HEK293 (cell line): ENCODE data around the gene FRMD6.

ENCODE experiments used
- CTCF ChIA-PET: fragments of 350-600 bp; formaldehyde crosslinking; extraction: SDS; loops from one replicate; lab custom pipeline; 2021; ENCODE audit warnings: antibody characterized with exemption; lab: Yijun Ruan, JAX
- POLR2A ChIA-PET: fragments of 300-600 bp; formaldehyde crosslinking; extraction: SDS; loops from one replicate; lab custom pipeline; 2020; ENCODE audit warnings: antibody characterized with exemption, inconsistent platforms; lab: Yijun Ruan, JAX
- H3K27ac ChIP-seq: fragments of 200-500 bp; sonication (Bioruptor generic); 2 replicates; pipeline ENCODE4 v1.5.1; 2014; ENCODE audit warnings: low read depth, low read length, control low read depth, inconsistent platforms; ENCODE audit errors: extremely low read depth
- H3K36me3 ChIP-seq, 2 experiments: fragments of 200-500 bp in 1 of 2; sonication (Bioruptor generic) in 1 of 2; 1 replicate in 1 of 2; 2 replicates in 1 of 2; pipeline ENCODE4 v1.5.1; 2014 to 2017; ENCODE audit warnings: inconsistent platforms in 2 of 2, low read length in 2 of 2; ENCODE audit not compliant: control insufficient read depth in 2 of 2, insufficient read depth in 1 of 2
- H3K4me1 ChIP-seq: fragments of 200-500 bp; sonication (Bioruptor generic); 2 replicates; pipeline ENCODE4 v1.5.1; 2014; ENCODE audit warnings: mild to moderate bottlenecking, low read length, inconsistent platforms; ENCODE audit not compliant: control insufficient read depth, insufficient read depth
- H3K4me3 ChIP-seq: 2 replicates; pipeline ENCODE4 v1.5.1; 2011; ENCODE audit warnings: low read depth, mild to moderate bottlenecking, control low read depth, low read length, moderate library complexity
- H3K9me3 ChIP-seq: fragments of 200-500 bp; sonication (Bioruptor generic); 2 replicates; pipeline ENCODE4 v1.5.1; 2014; ENCODE audit warnings: low read depth, low read length, inconsistent platforms; ENCODE audit not compliant: control insufficient read depth, insufficient read depth
- TCF7L2 ChIP-seq: IDR thresholded peaks from 2 replicates; pipeline ENCODE4 v1.6.1; 2011; ENCODE audit warnings: low read depth, mild to moderate bottlenecking, inconsistent platforms, low read length, moderate library complexity, borderline replicate concordance
- ZFP41 ChIP-seq: fragments of 450-650 bp; formaldehyde crosslinking; IDR thresholded peaks from 2 replicates; pipeline ENCODE4 v1.5.1; 2016; ENCODE audit warnings: missing biosample characterization, missing genetic modification characterization, borderline replicate concordance
- ZNF248 ChIP-seq: fragments of 450-650 bp; formaldehyde crosslinking; IDR thresholded peaks from 2 replicates; pipeline ENCODE4 v1.5.1; 2017; ENCODE audit warnings: missing biosample characterization, missing genetic modification characterization
- ZNF549 ChIP-seq: fragments of 450-650 bp; IDR thresholded peaks from 2 replicates; pipeline ENCODE4 v1.5.1; 2018; ENCODE audit warnings: missing biosample characterization, missing genetic modification characterization, mild to moderate bottlenecking, inconsistent platforms, moderate library complexity
- ZNF558 ChIP-seq: fragments of 450-650 bp; formaldehyde crosslinking; IDR thresholded peaks from 2 replicates; pipeline ENCODE4 v1.5.1; 2016; ENCODE audit warnings: missing biosample characterization, missing genetic modification characterization
- ZNF571 ChIP-seq: fragments of 450-650 bp; formaldehyde crosslinking; IDR thresholded peaks from 2 replicates; pipeline ENCODE4 v1.5.0; 2017; ENCODE audit warnings: missing biosample characterization, missing genetic modification characterization
- ZNF621 ChIP-seq: fragments of 450-650 bp; formaldehyde crosslinking; IDR thresholded peaks from 2 replicates; pipeline ENCODE4 v1.5.1; 2017; ENCODE audit warnings: missing biosample characterization, missing genetic modification characterization
- ZNF670 ChIP-seq: fragments of 450-650 bp; formaldehyde crosslinking; IDR thresholded peaks from 2 replicates; pipeline ENCODE4 v1.5.1; 2016; ENCODE audit warnings: missing biosample characterization, missing genetic modification characterization, low read depth
- ZNF76 ChIP-seq: fragments of 450-650 bp; formaldehyde crosslinking; IDR thresholded peaks from 2 replicates; pipeline ENCODE4; 2016; ENCODE audit warnings: low read depth, missing biosample characterization, missing genetic modification characterization, borderline replicate concordance
- TF ChIP-seq, protein P1 (sequence below): fragments of 450-650 bp; formaldehyde crosslinking; IDR thresholded peaks from 2 replicates; pipeline ENCODE4 v1.5.1; 2016; ENCODE audit warnings: missing biosample characterization, missing genetic modification characterization
- TF ChIP-seq, protein P2 (sequence below): fragments of 450-650 bp; formaldehyde crosslinking; IDR thresholded peaks from 2 replicates; pipeline ENCODE4 v1.5.1; 2017; ENCODE audit warnings: missing biosample characterization, missing genetic modification characterization
- TF ChIP-seq, protein P3 (sequence below): fragments of 450-650 bp; formaldehyde crosslinking; IDR thresholded peaks from 2 replicates; pipeline ENCODE4 v1.5.0; 2017; ENCODE audit warnings: missing biosample characterization, missing genetic modification characterization, borderline replicate concordance

FRMD6 gene

DNA sequence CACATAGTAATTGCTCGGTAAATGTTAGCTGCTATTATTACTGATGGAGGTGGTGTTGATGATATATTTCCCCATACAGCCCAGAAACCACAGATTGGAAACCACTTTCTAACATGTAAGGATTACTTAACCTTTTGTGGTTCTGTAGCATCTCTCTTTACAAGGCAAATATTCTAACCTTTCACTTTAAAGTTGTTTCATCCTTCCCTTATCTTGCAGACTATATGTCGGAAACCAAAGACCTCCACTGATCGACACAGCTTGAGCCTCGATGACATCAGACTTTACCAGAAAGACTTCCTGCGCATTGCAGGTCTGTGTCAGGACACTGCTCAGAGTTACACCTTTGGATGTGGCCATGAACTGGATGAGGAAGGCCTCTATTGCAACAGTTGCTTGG, 75.8 kb downstream of the FRMD6 start:
- no peaks in the 10 kb centered on the region for H3K4me1 ChIP-seq
- H3K4me3 ChIP-seq: no peak overlapping the region
- TF ChIP-seq, protein P1, sequence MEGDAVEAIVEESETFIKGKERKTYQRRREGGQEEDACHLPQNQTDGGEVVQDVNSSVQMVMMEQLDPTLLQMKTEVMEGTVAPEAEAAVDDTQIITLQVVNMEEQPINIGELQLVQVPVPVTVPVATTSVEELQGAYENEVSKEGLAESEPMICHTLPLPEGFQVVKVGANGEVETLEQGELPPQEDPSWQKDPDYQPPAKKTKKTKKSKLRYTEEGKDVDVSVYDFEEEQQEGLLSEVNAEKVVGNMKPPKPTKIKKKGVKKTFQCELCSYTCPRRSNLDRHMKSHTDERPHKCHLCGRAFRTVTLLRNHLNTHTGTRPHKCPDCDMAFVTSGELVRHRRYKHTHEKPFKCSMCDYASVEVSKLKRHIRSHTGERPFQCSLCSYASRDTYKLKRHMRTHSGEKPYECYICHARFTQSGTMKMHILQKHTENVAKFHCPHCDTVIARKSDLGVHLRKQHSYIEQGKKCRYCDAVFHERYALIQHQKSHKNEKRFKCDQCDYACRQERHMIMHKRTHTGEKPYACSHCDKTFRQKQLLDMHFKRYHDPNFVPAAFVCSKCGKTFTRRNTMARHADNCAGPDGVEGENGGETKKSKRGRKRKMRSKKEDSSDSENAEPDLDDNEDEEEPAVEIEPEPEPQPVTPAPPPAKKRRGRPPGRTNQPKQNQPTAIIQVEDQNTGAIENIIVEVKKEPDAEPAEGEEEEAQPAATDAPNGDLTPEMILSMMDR (tag by site-specific recombination): no peak
- no peak for TF ChIP-seq ZNF670 (tag by site-specific recombination)
- no peak for TF ChIP-seq ZNF621 (tag by site-specific recombination)
- no peak overlapping the region for H3K27ac ChIP-seq
- peaks cover 29 to 50% of the 10 kb centered on the region in 2 experiments for H3K36me3 ChIP-seq
- ChIA-PET CTCF (no interaction called here), POLR2A (no interaction called here)
- no peaks in the 10 kb centered on the region for H3K9me3 ChIP-seq

DNA sequence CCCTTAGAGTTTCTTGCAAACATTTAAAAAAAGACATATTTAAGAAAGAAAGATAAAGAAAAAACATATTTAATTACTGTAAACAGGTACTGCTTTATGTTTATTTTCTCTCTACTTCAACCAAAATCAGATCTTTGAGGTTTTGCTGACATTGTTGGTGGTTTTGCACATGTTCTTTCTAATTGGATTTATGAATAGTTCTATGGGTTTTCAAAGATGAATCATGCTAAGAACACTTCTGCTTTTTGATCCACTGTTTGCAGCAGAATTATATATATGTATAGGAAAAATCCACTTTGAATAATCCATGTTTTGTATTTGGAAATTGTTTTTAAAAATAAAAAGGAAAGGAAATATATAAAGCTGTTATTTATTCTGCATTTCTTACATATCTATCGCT, 78.4 kb downstream of the FRMD6 start:
- POLR2A ChIA-PET: no interaction called here

DNA sequence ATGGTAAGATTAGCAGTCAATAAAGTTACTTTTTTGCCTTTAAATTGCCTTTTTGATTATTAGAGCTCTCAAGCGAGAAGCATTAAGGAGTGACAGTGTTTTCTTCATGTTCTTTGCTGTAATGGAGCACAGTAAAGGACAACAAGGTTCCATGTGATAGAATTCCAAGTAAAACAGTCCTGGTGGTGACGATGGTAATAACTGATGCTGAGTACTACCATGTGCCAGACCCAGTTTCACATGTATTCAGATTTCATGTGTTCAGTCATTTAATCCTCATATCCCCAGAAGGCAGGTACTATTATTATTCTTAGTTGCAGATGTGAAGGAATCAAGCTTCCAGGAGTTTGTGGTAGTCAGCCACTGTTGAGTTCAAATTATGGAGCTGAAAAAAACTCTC, 79.0 kb downstream of the FRMD6 start:
- no peak overlapping the region for H3K4me3 ChIP-seq
- H3K27ac ChIP-seq: no peak overlapping the region
- H3K4me1 ChIP-seq: no peaks in the 10 kb centered on the region
- H3K9me3 ChIP-seq: no peaks in the 10 kb centered on the region
- ChIA-PET POLR2A (no interaction called here), CTCF (no interaction called here)
- TF ChIP-seq ZNF558: no peak
- TF ChIP-seq, protein P2, sequence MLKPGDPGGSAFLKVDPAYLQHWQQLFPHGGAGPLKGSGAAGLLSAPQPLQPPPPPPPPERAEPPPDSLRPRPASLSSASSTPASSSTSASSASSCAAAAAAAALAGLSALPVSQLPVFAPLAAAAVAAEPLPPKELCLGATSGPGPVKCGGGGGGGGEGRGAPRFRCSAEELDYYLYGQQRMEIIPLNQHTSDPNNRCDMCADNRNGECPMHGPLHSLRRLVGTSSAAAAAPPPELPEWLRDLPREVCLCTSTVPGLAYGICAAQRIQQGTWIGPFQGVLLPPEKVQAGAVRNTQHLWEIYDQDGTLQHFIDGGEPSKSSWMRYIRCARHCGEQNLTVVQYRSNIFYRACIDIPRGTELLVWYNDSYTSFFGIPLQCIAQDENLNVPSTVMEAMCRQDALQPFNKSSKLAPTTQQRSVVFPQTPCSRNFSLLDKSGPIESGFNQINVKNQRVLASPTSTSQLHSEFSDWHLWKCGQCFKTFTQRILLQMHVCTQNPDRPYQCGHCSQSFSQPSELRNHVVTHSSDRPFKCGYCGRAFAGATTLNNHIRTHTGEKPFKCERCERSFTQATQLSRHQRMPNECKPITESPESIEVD: no peak
- TF ChIP-seq ZFP41 (tag by site-specific recombination): no peak
- TF ChIP-seq ZNF571 (tag by site-specific recombination): no peak
- H3K36me3 ChIP-seq: peaks cover 15 to 34% of the 10 kb centered on the region in 2 experiments; a peak in 2 of 3 replicates

More for the DNA sequence above, 78.4 kb downstream of the FRMD6 start:
- CTCF ChIA-PET: no interaction called here
- Histone ChIP-seq H3K9me3 (no peaks in the 10 kb centered on the region), H3K36me3 (peaks cover 18 to 40% of the 10 kb centered on the region in 2 experiments; a peak in 2 of 3 replicates), H3K4me1 (no peaks in the 10 kb centered on the region), H3K4me3 (no peak overlapping the region), H3K27ac (no peak overlapping the region)
- no peak for TF ChIP-seq ZNF248 (tag by site-specific recombination)
- TF ChIP-seq, protein P3, sequence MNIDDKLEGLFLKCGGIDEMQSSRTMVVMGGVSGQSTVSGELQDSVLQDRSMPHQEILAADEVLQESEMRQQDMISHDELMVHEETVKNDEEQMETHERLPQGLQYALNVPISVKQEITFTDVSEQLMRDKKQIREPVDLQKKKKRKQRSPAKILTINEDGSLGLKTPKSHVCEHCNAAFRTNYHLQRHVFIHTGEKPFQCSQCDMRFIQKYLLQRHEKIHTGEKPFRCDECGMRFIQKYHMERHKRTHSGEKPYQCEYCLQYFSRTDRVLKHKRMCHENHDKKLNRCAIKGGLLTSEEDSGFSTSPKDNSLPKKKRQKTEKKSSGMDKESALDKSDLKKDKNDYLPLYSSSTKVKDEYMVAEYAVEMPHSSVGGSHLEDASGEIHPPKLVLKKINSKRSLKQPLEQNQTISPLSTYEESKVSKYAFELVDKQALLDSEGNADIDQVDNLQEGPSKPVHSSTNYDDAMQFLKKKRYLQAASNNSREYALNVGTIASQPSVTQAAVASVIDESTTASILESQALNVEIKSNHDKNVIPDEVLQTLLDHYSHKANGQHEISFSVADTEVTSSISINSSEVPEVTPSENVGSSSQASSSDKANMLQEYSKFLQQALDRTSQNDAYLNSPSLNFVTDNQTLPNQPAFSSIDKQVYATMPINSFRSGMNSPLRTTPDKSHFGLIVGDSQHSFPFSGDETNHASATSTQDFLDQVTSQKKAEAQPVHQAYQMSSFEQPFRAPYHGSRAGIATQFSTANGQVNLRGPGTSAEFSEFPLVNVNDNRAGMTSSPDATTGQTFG (tag by site-specific recombination): no peak
- no peak for TF ChIP-seq TCF7L2
- TF ChIP-seq, all 188 proteins: peak for 0

DNA sequence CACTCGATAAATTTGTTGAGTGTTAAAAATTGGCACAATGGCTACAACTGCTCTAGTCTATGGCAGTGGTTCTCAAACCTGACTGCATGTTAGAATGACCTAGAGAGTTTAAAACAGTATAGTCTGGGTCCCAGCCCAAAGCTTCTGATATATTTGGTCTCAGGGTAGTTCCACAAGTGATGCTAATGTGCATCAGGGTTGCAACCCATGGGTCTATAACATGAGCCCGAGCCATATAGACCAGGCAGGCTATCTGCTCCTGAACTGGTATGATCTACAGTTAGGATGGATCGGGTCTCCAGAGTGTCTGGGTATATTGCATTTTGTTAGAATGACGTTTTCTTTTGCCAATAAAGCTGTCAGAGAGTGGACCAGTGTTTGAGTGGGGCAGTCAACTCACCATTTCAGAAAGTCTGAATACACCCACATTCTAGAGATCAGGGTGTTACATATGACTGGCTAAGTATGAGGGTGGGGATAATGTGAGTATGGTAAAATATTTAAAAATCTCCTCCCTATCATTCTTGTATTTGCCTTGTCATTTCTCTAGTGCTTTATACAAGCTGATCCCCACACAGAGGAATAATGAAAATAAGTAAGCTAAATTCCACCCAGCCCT, 80.9 kb downstream of the FRMD6 start:
- Histone ChIP-seq H3K4me3 (no peak overlapping the region), H3K36me3 (peaks cover 7 to 15% of the 10 kb centered on the region in 2 experiments; a peak in 2 of 3 replicates), H3K9me3 (no peaks in the 10 kb centered on the region), H3K27ac (no peak overlapping the region), H3K4me1 (no peaks in the 10 kb centered on the region)
- ChIA-PET POLR2A (no interaction called here), CTCF (no interaction called here)
- TF ChIP-seq ZNF549 (no peak), ZNF76 (tag by site-specific recombination) (no peak)
